C4-2B (cell line): ENCODE data around the gene HTD2.

Source experiments
- ZFX ChIP-seq: fragments of 450-650 bp; IDR thresholded peaks from 2 replicates; pipeline ENCODE4 v1.6.1; 2017
- TF ChIP-seq, protein P1 (sequence below): fragments of 450-650 bp; conservative IDR thresholded peaks from 2 replicates; pipeline ENCODE4 v1.5.1; 2017; ENCODE audit warnings: mild to moderate bottlenecking

DNA sequence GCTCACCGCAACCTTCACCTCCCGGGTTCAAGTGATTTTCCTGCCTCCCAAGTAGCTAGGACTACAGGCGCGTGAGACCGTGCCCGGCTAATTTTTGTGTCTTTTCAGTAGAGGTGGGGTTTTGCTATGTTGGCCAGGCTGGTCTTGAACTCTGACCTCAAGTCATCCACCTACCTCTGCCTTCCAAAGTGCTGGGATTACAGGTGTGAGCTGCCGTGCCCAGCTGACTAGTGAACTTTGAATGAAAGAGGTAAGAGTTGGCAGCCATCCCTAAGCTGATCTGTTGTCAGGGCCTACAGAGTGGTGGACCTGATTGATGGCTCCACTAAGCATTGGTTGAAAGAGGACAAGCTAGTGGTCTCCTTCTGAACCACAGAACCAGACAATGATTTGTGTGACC is 41.7 kb downstream of the HTD2 start:
- TF ChIP-seq, protein P1, sequence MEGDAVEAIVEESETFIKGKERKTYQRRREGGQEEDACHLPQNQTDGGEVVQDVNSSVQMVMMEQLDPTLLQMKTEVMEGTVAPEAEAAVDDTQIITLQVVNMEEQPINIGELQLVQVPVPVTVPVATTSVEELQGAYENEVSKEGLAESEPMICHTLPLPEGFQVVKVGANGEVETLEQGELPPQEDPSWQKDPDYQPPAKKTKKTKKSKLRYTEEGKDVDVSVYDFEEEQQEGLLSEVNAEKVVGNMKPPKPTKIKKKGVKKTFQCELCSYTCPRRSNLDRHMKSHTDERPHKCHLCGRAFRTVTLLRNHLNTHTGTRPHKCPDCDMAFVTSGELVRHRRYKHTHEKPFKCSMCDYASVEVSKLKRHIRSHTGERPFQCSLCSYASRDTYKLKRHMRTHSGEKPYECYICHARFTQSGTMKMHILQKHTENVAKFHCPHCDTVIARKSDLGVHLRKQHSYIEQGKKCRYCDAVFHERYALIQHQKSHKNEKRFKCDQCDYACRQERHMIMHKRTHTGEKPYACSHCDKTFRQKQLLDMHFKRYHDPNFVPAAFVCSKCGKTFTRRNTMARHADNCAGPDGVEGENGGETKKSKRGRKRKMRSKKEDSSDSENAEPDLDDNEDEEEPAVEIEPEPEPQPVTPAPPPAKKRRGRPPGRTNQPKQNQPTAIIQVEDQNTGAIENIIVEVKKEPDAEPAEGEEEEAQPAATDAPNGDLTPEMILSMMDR, result no peak
- no peak for TF ChIP-seq ZFX
